Esophagus squamous epithelium (tissue), 5 donors: ENCODE measurements around the gene PIGX. TPM values are rescaled to one million over a fixed set of nuclear protein-coding genes. Genes with fewer than 3 reads are reported as not detected.

Experiments
- DNase-seq: peaks from one replicate; lab custom pipeline; 2025; lab: John Stamatoyannopoulos, UW
- H3K27ac ChIP-seq, 4 donors: fragments of 200-600 bp; sonication (generic); one replicate each; pipeline ENCODE4 v1.5.1; 2016 to 2019; ENCODE audit warnings: mild to moderate bottlenecking in 1 of 4
- H3K27me3 ChIP-seq, 4 donors: fragments of 200-600 bp; sonication (generic); 1 replicate in 3 of 4; 2 replicates in 1 of 4; pipeline versions ENCODE4 v1.5.1 to v1.6.0; 2017 to 2021; ENCODE audit warnings: antibody characterized with exemption in 1 of 4
- H3K36me3 ChIP-seq, 3 donors: fragments of 200-600 bp; sonication (generic); one replicate each; pipeline ENCODE4 v1.5.1; 2016 to 2019
- H3K4me1 ChIP-seq, 3 donors: fragments of 200-600 bp; sonication (generic); one replicate each; pipeline ENCODE4 v1.5.1; 2017 to 2019
- H3K4me3 ChIP-seq, 4 donors: fragments of 200-600 bp; sonication (generic); 1 replicate in 3 of 4; 2 replicates in 1 of 4; pipeline ENCODE4 v1.5.1; 2016 to 2019; ENCODE audit warnings: mild to moderate bottlenecking in 2 of 4, moderate library complexity in 1 of 4
- H3K9me3 ChIP-seq, 3 donors: fragments of 200-600 bp; sonication (generic); one replicate each; pipeline ENCODE4 v1.5.1; 2016 to 2019
- POLR2A ChIP-seq, 4 donors: fragments of 450-650 bp; IDR thresholded peaks; one replicate each; pipeline ENCODE4 v1.6.1; 2017; ENCODE audit warnings: antibody characterized with exemption in 4 of 4, mild to moderate bottlenecking in 4 of 4, moderate library complexity in 3 of 4
- WGBS, 2 donors: methylation state at CpG; one replicate each; pipeline ENCODE4 v1.1.5; 2018; 5-methylcytosine and 5-hydroxymethylcytosine counted together
- intact Hi-C: fragments of 100-400 bp; cut with DNase I; formaldehyde crosslinking; loops from one replicate; pipeline ENCODE4 v1.15.0; 2022
- total RNA-seq, 4 donors: library from RNA; depleted of rRNA; stranded (reverse); fragments of >200 nt; gene quantifications; one replicate each; pipeline ENCODE4 v1.1.0, GENCODE V29; 2016
- TF ChIP-seq, protein P1 (sequence below), 6 experiments: fragments of 450-650 bp in 4 of 6; fragments of 200-600 bp in 2 of 6; sonication (generic) in 2 of 6; IDR thresholded peaks; one replicate each; pipeline ENCODE4 v1.5.1; 2016 to 2019; ENCODE audit warnings: antibody characterized with exemption in 6 of 6, mild to moderate bottlenecking in 4 of 6, moderate library complexity in 4 of 6
- donor health status: DM: yes; HTN: yes; CAD: no.

Gene PIGX
- total RNA-seq, 4 donors from 2014 or later: 19.5 to 58.6 (median 21.6) TPM

DNA sequence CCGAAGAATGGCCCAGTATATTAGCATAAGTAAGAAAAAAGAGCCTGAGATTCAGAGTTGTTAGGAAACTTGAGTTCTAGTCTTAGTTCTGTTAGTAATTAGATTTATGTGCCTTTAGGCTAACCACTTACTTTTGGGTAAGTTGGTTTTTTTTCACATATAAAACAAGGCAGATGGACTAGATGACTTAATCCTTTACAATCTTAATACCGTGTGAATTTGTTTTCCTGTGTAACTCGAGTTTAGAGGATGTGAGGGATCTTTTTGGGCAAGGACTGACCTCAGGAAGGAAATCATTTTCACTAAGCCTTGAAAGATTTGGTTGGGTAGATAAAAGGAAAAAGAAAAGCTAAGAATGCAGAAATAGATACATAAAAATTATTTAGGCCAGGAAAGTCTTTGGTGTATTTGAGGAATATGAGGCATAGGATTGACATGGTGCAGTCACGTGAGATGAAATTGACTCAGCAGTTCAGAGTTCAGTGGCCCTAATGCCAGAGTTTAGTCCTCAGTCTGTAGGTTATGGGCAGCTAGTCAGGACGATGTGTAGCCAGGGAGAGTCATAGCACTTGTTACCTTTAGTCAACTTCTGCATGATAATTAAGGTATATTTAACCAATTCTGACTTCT is 62.1 kb downstream of the PIGX start:
- no peak for DNase-seq
- H3K27me3 ChIP-seq: no peaks in the 10 kb centered on the region
- H3K36me3 ChIP-seq: peaks cover 0 to 1% (median 0%) of the 10 kb centered on the region in 3 donors
- WGBS, 2 donors: 43 to 62% methylated on average over 5 of the region's 5 CpGs
- TF ChIP-seq, protein P1, sequence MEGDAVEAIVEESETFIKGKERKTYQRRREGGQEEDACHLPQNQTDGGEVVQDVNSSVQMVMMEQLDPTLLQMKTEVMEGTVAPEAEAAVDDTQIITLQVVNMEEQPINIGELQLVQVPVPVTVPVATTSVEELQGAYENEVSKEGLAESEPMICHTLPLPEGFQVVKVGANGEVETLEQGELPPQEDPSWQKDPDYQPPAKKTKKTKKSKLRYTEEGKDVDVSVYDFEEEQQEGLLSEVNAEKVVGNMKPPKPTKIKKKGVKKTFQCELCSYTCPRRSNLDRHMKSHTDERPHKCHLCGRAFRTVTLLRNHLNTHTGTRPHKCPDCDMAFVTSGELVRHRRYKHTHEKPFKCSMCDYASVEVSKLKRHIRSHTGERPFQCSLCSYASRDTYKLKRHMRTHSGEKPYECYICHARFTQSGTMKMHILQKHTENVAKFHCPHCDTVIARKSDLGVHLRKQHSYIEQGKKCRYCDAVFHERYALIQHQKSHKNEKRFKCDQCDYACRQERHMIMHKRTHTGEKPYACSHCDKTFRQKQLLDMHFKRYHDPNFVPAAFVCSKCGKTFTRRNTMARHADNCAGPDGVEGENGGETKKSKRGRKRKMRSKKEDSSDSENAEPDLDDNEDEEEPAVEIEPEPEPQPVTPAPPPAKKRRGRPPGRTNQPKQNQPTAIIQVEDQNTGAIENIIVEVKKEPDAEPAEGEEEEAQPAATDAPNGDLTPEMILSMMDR (IDR thresholded peaks at IDR 0.05): no peak
- TF ChIP-seq POLR2A (IDR thresholded peaks at IDR 0.05): no peak
- peaks cover 6 to 56% (median 10%) of the 10 kb centered on the region in 3 donors for H3K4me1 ChIP-seq
- intact Hi-C loops: no loop called here
- H3K27ac ChIP-seq: no peak overlapping the region
- H3K9me3 ChIP-seq: no peaks in the 10 kb centered on the region
- no peak overlapping the region for H3K4me3 ChIP-seq

DNA sequence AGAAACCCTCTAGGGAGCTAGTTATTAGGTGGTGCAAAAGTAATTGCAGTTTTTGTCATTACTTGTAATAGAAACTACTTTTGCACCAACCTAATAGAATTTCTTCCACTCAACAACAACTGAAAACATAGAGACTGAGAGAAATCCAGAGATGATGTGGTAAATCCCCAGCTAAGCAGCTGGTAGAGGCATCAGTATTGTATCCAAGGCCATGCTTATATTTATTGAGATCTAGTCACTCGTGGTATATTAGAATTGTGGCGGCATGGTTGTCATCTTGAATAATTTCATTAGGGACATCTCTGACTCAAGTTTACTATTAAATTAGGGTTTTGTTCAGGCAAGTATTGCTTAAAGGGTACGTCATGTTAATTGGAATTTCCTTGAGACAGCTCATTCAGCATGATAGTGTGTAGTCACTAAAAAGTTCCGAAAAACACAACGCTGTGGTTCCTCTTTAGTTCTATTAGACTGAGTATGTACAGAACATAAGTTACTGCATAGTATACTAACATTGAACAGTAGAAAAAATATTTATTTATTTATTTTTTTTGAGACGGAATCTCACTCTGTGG is 62.8 kb downstream of the PIGX start:
- Histone ChIP-seq H3K4me3 (no peak overlapping the region), H3K36me3 (peaks cover 0 to 6% (median 0%) of the 10 kb centered on the region in 3 donors), H3K27me3 (no peaks in the 10 kb centered on the region), H3K4me1 (peaks cover 6 to 60% (median 10%) of the 10 kb centered on the region in 3 donors), H3K27ac (no peak overlapping the region), H3K9me3 (no peaks in the 10 kb centered on the region)
- TF ChIP-seq POLR2A (IDR thresholded peaks at IDR 0.05): no peak
- intact Hi-C loops: no loop called here
- no peak for DNase-seq
- 51 to 59% methylated on average over 6 of the region's 6 CpGs for WGBS, 2 donors

DNA sequence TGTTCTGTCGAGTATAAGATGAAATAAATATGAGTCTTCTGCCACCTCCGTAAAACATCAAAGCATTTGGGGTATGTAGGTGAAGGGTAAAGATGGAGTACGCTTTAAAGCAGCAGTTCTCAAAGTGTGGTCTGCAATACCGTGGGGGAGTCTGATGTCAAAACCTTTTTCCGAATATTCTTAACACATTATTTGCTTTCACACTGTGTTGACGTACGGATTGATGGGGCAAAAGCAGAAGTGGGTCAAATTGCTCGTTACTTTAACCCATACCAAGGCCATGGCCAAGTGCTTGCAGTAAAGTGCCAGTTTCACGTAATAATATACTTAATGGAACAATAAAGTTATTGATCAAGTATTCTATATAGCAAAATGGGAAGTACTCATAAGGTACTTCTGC is 63.8 kb downstream of the PIGX start:
- Histone ChIP-seq H3K4me1 (peaks cover 6 to 60% (median 10%) of the 10 kb centered on the region in 3 donors), H3K4me3 (no peak overlapping the region), H3K9me3 (no peaks in the 10 kb centered on the region), H3K36me3 (peaks cover 0 to 16% (median 0%) of the 10 kb centered on the region in 3 donors), H3K27me3 (no peaks in the 10 kb centered on the region), H3K27ac (no peak overlapping the region)
- DNase-seq: no peak
- intact Hi-C loops: no loop called here
- WGBS, 2 donors: 83 to 90% methylated on average over 9 of the region's 9 CpGs
- TF ChIP-seq, protein P1 (IDR thresholded peaks at IDR 0.05): no peak
- no peak for TF ChIP-seq POLR2A (IDR thresholded peaks at IDR 0.05)

DNA sequence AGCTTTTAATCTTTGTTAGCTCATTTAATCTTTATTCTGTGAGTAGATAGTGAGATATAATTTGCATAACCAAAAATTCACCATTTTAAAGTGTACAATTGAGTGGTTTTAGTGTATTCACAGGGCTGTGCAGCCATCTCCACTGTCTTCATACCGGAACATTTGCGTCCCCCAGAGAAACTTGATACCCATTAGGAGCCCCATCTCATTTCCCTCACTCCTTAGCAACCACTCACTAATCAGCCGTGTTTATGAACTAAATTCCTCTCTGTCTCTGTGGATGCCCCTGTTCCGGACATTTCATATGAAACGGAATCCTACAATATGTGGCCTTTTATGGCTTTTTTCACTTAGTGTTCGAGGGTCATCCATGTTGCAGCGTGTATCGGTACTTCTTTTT is 65.7 kb downstream of the PIGX start:
- Histone ChIP-seq H3K27me3 (no peaks in the 10 kb centered on the region), H3K9me3 (no peaks in the 10 kb centered on the region), H3K4me3 (no peak overlapping the region), H3K36me3 (peaks cover 0 to 21% (median 0%) of the 10 kb centered on the region in 3 donors), H3K4me1 (peaks cover 6 to 48% (median 10%) of the 10 kb centered on the region in 3 donors), H3K27ac (no peak overlapping the region)
- DNase-seq: no peak
- 83 to 89% methylated on average over 8 of the region's 8 CpGs for WGBS, 2 donors
- TF ChIP-seq, protein P1 (IDR thresholded peaks at IDR 0.05): no peak
- TF ChIP-seq POLR2A (IDR thresholded peaks at IDR 0.05): no peak
- intact Hi-C loops: no loop called here

DNA sequence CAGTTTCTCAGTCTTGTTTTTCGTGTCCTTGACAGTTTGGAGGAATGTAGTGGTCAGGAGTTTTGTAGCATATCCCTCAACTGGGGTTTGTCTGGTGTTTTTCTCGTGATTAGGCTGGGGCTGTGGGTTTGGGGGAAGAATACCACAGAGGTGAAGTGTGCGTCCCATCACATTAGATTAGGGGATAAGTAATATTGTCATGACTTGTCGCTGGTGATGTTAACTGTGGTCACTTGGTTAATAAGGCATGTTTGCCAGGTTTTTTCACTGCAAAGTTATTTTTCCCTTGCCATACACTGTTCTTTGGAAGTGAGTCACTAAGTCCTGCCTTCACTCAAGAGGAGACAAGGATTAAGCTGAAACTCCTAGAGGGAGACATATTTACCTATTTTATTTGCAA is 66.6 kb downstream of the PIGX start:
- peaks cover 6 to 39% (median 10%) of the 10 kb centered on the region in 3 donors for H3K4me1 ChIP-seq
- TF ChIP-seq, protein P1 (IDR thresholded peaks at IDR 0.05): no peak
- TF ChIP-seq POLR2A (IDR thresholded peaks at IDR 0.05): no peak
- peak overlapping the region in 1 of 4 donors; percentile 27 for H3K27ac ChIP-seq
- DNase-seq: no peak
- WGBS, 2 donors: 35 to 57% methylated on average over 4 of the region's 4 CpGs
- H3K4me3 ChIP-seq: no peak overlapping the region
- no peaks in the 10 kb centered on the region for H3K9me3 ChIP-seq
- intact Hi-C loops: no loop called here
- peaks cover 0 to 31% (median 3%) of the 10 kb centered on the region in 3 donors for H3K36me3 ChIP-seq
- no peaks in the 10 kb centered on the region for H3K27me3 ChIP-seq
